Measurements from ENCODE around the gene SYPL2.

The SYPL2 gene

GRCh38 chr1:109501644-109502363 lies 35.5 kb downstream of the SYPL2 start:
- no peaks in the 10 kb centered on the region for H3K36me3 ChIP-seq (ENCODE audit: control insufficient read depth, insufficient read depth, low read length)
- H3K9ac ChIP-seq (ENCODE audit: low read depth, low read length): no peak overlapping the region
- no peaks in the 10 kb centered on the region for H3K9me3 ChIP-seq (ENCODE audit: control insufficient read depth, insufficient read depth, low read length)
- no peaks in the 10 kb centered on the region for H3K27me3 ChIP-seq (ENCODE audit: control insufficient read depth, insufficient read depth, low read length)
- H3K4me1 ChIP-seq (ENCODE audit: control insufficient read depth, insufficient read depth, low read length): peaks cover 17% of the 10 kb centered on the region
- H3K27ac ChIP-seq (ENCODE audit: low read depth, low read length): no peak overlapping the region
- H3K4me3 ChIP-seq (ENCODE audit: low read depth, low read length): no peak overlapping the region

- Histone ChIP-seq H3K36me3 (ENCODE audit: control insufficient read depth, insufficient read depth, low read length) (no peaks in the 10 kb centered on the region), H3K4me3 (ENCODE audit: low read depth, low read length) (no peak overlapping the region), H3K9me3 (ENCODE audit: control insufficient read depth, insufficient read depth, low read length) (no peaks in the 10 kb centered on the region), H3K9ac (ENCODE audit: low read depth, low read length) (no peak overlapping the region), H3K4me1 (ENCODE audit: control insufficient read depth, insufficient read depth, low read length) (peaks cover 15% of the 10 kb centered on the region), H3K27me3 (ENCODE audit: control insufficient read depth, insufficient read depth, low read length) (no peaks in the 10 kb centered on the region), H3K27ac (ENCODE audit: low read depth, low read length) (no peak overlapping the region)
These were observed 36.1 kb downstream of the SYPL2 start for GRCh38 chr1:109502364-109502851.

DNA sequence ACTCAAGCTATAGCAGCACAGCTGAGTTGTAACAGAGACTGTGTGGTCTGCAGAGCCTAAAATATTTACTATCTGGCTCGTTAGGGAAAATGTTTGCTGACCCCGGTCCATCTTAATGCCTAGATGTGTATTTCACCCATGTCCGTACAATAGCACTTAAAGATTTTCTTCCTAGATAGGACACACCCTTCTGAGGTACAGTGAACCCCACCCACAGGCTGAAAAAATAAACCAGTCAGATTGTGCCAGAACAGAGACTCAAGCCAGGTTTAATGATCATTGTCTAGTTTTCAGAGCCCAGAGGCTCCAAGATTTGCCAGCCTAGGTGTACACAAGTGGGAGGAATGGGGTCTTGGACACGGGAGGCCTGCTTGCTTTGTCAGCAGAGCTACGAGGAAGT lies 37.6 kb downstream of the SYPL2 start:
- Histone ChIP-seq H3K4me3 (ENCODE audit: low read depth, low read length) (no peak overlapping the region), H3K9me3 (ENCODE audit: control insufficient read depth, insufficient read depth, low read length) (no peaks in the 10 kb centered on the region), H3K9ac (ENCODE audit: low read depth, low read length) (no peak overlapping the region), H3K36me3 (ENCODE audit: control insufficient read depth, insufficient read depth, low read length) (no peaks in the 10 kb centered on the region), H3K27me3 (ENCODE audit: control insufficient read depth, insufficient read depth, low read length) (peaks cover 12% of the 10 kb centered on the region), H3K27ac (ENCODE audit: low read depth, low read length) (no peak overlapping the region), H3K4me1 (ENCODE audit: control insufficient read depth, insufficient read depth, low read length) (0 out of 2 replicates have a peak, but pooled peaks cover 2% of the 10 kb centered on the region)

GRCh38 chr1:109504974-109505373 lies 38.6 kb downstream of the SYPL2 start:
- Histone ChIP-seq H3K36me3 (ENCODE audit: control insufficient read depth, insufficient read depth, low read length) (no peaks in the 10 kb centered on the region), H3K4me1 (ENCODE audit: control insufficient read depth, insufficient read depth, low read length) (no peaks in the 10 kb centered on the region; the same call in 1 of the 2 replicates), H3K4me3 (ENCODE audit: low read depth, low read length) (no peak overlapping the region)

GRCh38 chr1:109508001-109508872 lies 41.9 kb downstream of the SYPL2 start:
- Histone ChIP-seq H3K4me3 (ENCODE audit: low read depth, low read length) (no peak overlapping the region), H3K27me3 (ENCODE audit: control insufficient read depth, insufficient read depth, low read length) (peaks cover 38% of the 10 kb centered on the region), H3K36me3 (ENCODE audit: control insufficient read depth, insufficient read depth, low read length) (no peaks in the 10 kb centered on the region), H3K9ac (ENCODE audit: low read depth, low read length) (no peak overlapping the region), H3K4me1 (ENCODE audit: control insufficient read depth, insufficient read depth, low read length) (peaks cover 5% of the 10 kb centered on the region), H3K9me3 (ENCODE audit: control insufficient read depth, insufficient read depth, low read length) (no peaks in the 10 kb centered on the region), H3K27ac (ENCODE audit: low read depth, low read length) (no peak overlapping the region)

More at GRCh38 chr1:109504974-109505373, 38.6 kb downstream of the SYPL2 start:
- H3K27ac ChIP-seq (ENCODE audit: low read depth, low read length): no peak overlapping the region
- peaks cover 19% of the 10 kb centered on the region for H3K27me3 ChIP-seq (ENCODE audit: control insufficient read depth, insufficient read depth, low read length)
- no peaks in the 10 kb centered on the region for H3K9me3 ChIP-seq (ENCODE audit: control insufficient read depth, insufficient read depth, low read length)
- H3K9ac ChIP-seq (ENCODE audit: low read depth, low read length): no peak overlapping the region

GRCh38 chr1:109508873-109509175 lies 42.5 kb downstream of the SYPL2 start:
- Histone ChIP-seq H3K27me3 (ENCODE audit: control insufficient read depth, insufficient read depth, low read length) (peaks cover 38% of the 10 kb centered on the region), H3K4me1 (ENCODE audit: control insufficient read depth, insufficient read depth, low read length) (peaks cover 5% of the 10 kb centered on the region), H3K27ac (ENCODE audit: low read depth, low read length) (no peak overlapping the region), H3K4me3 (ENCODE audit: low read depth, low read length) (peak overlapping the region; percentile 85; the same call in 1 of the 2 replicates), H3K9ac (ENCODE audit: low read depth, low read length) (no peak overlapping the region), H3K36me3 (ENCODE audit: control insufficient read depth, insufficient read depth, low read length) (no peaks in the 10 kb centered on the region), H3K9me3 (ENCODE audit: control insufficient read depth, insufficient read depth, low read length) (no peaks in the 10 kb centered on the region)

- no peaks in the 10 kb centered on the region for H3K9me3 ChIP-seq (ENCODE audit: control insufficient read depth, insufficient read depth, low read length)
- H3K4me3 ChIP-seq (ENCODE audit: low read depth, low read length): peak within 1 kb of the TSS; percentile 85
- peaks cover 5% of the 10 kb centered on the region for H3K4me1 ChIP-seq (ENCODE audit: control insufficient read depth, insufficient read depth, low read length)
- no peak within 1 kb of the TSS for H3K9ac ChIP-seq (ENCODE audit: low read depth, low read length)
- H3K36me3 ChIP-seq (ENCODE audit: control insufficient read depth, insufficient read depth, low read length): no peaks in the 10 kb centered on the region
- no peak within 1 kb of the TSS for H3K27ac ChIP-seq (ENCODE audit: low read depth, low read length)
- peaks cover 38% of the 10 kb centered on the region for H3K27me3 ChIP-seq (ENCODE audit: control insufficient read depth, insufficient read depth, low read length)
These were observed 43.1 kb downstream of the SYPL2 start, which contains the start of gene AMIGO1 for GRCh38 chr1:109509176-109510134. TSS of gene AMIGO1 (minus strand) at chr1:109509727. CDS start at chr1:109508912, 815 bp downstream.

- no peak overlapping the region for H3K27ac ChIP-seq (ENCODE audit: low read depth, low read length)
- H3K9ac ChIP-seq (ENCODE audit: low read depth, low read length): no peak overlapping the region
- no peak overlapping the region for H3K4me3 ChIP-seq (ENCODE audit: low read depth, low read length)
- no peaks in the 10 kb centered on the region for H3K9me3 ChIP-seq (ENCODE audit: control insufficient read depth, insufficient read depth, low read length)
- H3K4me1 ChIP-seq (ENCODE audit: control insufficient read depth, insufficient read depth, low read length): peaks cover 5% of the 10 kb centered on the region
- H3K27me3 ChIP-seq (ENCODE audit: control insufficient read depth, insufficient read depth, low read length): peaks cover 33% of the 10 kb centered on the region
- H3K36me3 ChIP-seq (ENCODE audit: control insufficient read depth, insufficient read depth, low read length): no peaks in the 10 kb centered on the region
These were observed 46.9 kb downstream of the SYPL2 start for GRCh38 chr1:109513110-109513710.

DNA sequence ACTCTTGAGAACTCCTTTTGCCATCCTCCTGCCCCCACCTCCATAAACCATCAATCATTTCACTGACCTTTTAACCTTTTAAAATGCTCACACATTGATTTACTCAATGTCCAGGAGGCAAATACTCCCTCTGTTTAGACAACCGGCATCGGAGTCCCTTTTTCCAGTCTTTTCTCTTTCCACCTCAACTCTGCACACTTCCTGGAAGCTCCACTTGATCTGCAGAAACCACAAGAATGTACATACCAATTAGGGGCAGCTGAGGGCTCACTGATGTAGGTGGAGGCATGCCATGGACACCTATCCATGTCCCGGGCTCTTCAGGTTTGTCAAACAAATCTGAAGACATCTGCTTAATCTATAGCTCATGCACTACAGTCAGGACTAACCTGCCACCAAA lies 48.5 kb downstream of the SYPL2 start:
- Histone ChIP-seq H3K36me3 (ENCODE audit: control insufficient read depth, insufficient read depth, low read length) (no peaks in the 10 kb centered on the region), H3K27ac (ENCODE audit: low read depth, low read length) (no peak overlapping the region), H3K27me3 (ENCODE audit: control insufficient read depth, insufficient read depth, low read length) (peaks cover 20% of the 10 kb centered on the region), H3K4me1 (ENCODE audit: control insufficient read depth, insufficient read depth, low read length) (peaks cover 5% of the 10 kb centered on the region), H3K9me3 (ENCODE audit: control insufficient read depth, insufficient read depth, low read length) (no peaks in the 10 kb centered on the region), H3K9ac (ENCODE audit: low read depth, low read length) (no peak overlapping the region), H3K4me3 (ENCODE audit: low read depth, low read length) (no peak overlapping the region)

- no peaks in the 10 kb centered on the region for H3K27me3 ChIP-seq (ENCODE audit: control insufficient read depth, insufficient read depth, low read length)
- H3K9ac ChIP-seq (ENCODE audit: low read depth, low read length): no peak overlapping the region
- no peaks in the 10 kb centered on the region for H3K4me1 ChIP-seq (ENCODE audit: control insufficient read depth, insufficient read depth, low read length)
- H3K4me3 ChIP-seq (ENCODE audit: low read depth, low read length): no peak overlapping the region
- H3K27ac ChIP-seq (ENCODE audit: low read depth, low read length): no peak overlapping the region
- no peaks in the 10 kb centered on the region for H3K9me3 ChIP-seq (ENCODE audit: control insufficient read depth, insufficient read depth, low read length)
- H3K36me3 ChIP-seq (ENCODE audit: control insufficient read depth, insufficient read depth, low read length): no peaks in the 10 kb centered on the region
These were observed 50.5 kb downstream of the SYPL2 start for GRCh38 chr1:109516872-109517271.

Data from HUES48 (cell line).